Astrocyte (in vitro differentiated cells and primary cell): ENCODE measurements around the gene SPATA45. TPM values are rescaled to one million over a fixed set of nuclear protein-coding genes. Genes with fewer than 3 reads are reported as not detected.

Experiments used
- DNase-seq: peaks from one replicate; pipeline ENCODE4 v3.0.0-alpha.2; 2010; ENCODE audit warnings: low read depth
- FAIRE-seq: peaks from 2 replicates; lab custom pipeline; 2011; peaks lifted over from hg19 to GRCh38; lab: Jason Lieb, UNC
- H2AFZ ChIP-seq: 2 replicates; pipeline ENCODE4 v1.6.0; 2012; ENCODE audit warnings: low read depth, low read length, inconsistent platforms
- H3K27ac ChIP-seq: 2 replicates; pipeline ENCODE4 v1.5.1; 2011; ENCODE audit warnings: low read depth, low read length, inconsistent platforms
- H3K27me3 ChIP-seq: 2 replicates; pipeline ENCODE4 v1.6.0; 2011; ENCODE audit warnings: low read length, inconsistent platforms; ENCODE audit not compliant: insufficient read depth
- H3K36me3 ChIP-seq: 2 replicates; pipeline ENCODE4 v1.5.1; 2011; ENCODE audit warnings: low read length, inconsistent platforms; ENCODE audit not compliant: insufficient read depth
- H3K4me1 ChIP-seq: 2 replicates; pipeline ENCODE4 v1.5.1; 2011; ENCODE audit warnings: low read length, inconsistent platforms; ENCODE audit not compliant: insufficient read depth
- H3K4me2 ChIP-seq: 2 replicates; pipeline ENCODE4 v1.6.0; 2012; ENCODE audit warnings: low read length, inconsistent platforms
- H3K4me3 ChIP-seq: 2 replicates; pipeline ENCODE4 v1.5.1; 2011; ENCODE audit warnings: low read depth, mild to moderate bottlenecking, low read length, inconsistent platforms; ENCODE audit not compliant: insufficient read depth
- H3K79me2 ChIP-seq: 2 replicates; pipeline ENCODE4 v1.6.0; 2012; ENCODE audit warnings: mild to moderate bottlenecking, low read length, inconsistent platforms; ENCODE audit not compliant: insufficient read depth
- H3K9ac ChIP-seq: 2 replicates; pipeline ENCODE4 v1.6.0; 2012; ENCODE audit warnings: mild to moderate bottlenecking, low read length, inconsistent platforms
- H3K9me3 ChIP-seq: 2 replicates; pipeline ENCODE4 v1.5.1; 2012; ENCODE audit warnings: low read depth, mild to moderate bottlenecking, low read length, inconsistent platforms; ENCODE audit not compliant: insufficient read depth
- H4K20me1 ChIP-seq: 2 replicates; pipeline ENCODE4 v1.6.0; 2012; ENCODE audit warnings: low read length, inconsistent platforms; ENCODE audit not compliant: insufficient read depth
- H3K27ac Mint-ChIP-seq: one replicate; pipeline ENCODE4 v1.8.0; 2021; ENCODE audit warnings: mild to moderate bottlenecking, mixed read lengths; ENCODE audit not compliant: unreplicated experiment
- H3K27me3 Mint-ChIP-seq: one replicate; pipeline ENCODE4 v1.8.0; 2021; ENCODE audit warnings: low read depth, mixed read lengths; ENCODE audit not compliant: unreplicated experiment
- H3K36me3 Mint-ChIP-seq: one replicate; pipeline ENCODE4 v1.8.0; 2021; ENCODE audit warnings: low read depth, mixed read lengths; ENCODE audit not compliant: unreplicated experiment
- H3K4me1 Mint-ChIP-seq: one replicate; pipeline ENCODE4 v1.8.0; 2021; ENCODE audit warnings: low read depth, mixed read lengths; ENCODE audit not compliant: unreplicated experiment
- H3K4me3 Mint-ChIP-seq: one replicate; pipeline ENCODE4 v1.8.0; 2021; ENCODE audit warnings: mild to moderate bottlenecking, moderate library complexity, mixed read lengths; ENCODE audit not compliant: unreplicated experiment
- H3K9me3 Mint-ChIP-seq: one replicate; pipeline ENCODE4 v1.8.0; 2021; ENCODE audit warnings: mild to moderate bottlenecking, mixed read lengths; ENCODE audit not compliant: unreplicated experiment
- EZH2 ChIP-seq: IDR thresholded peaks from 2 replicates; pipeline ENCODE4 v1.6.1; 2012; ENCODE audit warnings: mild to moderate bottlenecking, low read length, inconsistent platforms; ENCODE audit not compliant: insufficient read depth
- total RNA-seq: library from RNA; stranded (reverse); gene quantifications from 2 replicates; pipeline ENCODE4 v1.2.1, GENCODE V29; 2021
- TF ChIP-seq, protein P1 (sequence below): IDR thresholded peaks from 2 replicates; pipeline ENCODE4 v1.5.1; 2011; ENCODE audit warnings: low read depth, mild to moderate bottlenecking, inconsistent platforms, low read length, moderate library complexity; ENCODE audit not compliant: insufficient read depth

The SPATA45 gene
- total RNA-seq, 1 donor from 2014 or later, result not detected

- H3K27me3 ChIP-seq, result no peaks in the 10 kb centered on the region
- H3K27me3 Mint-ChIP-seq, result no peaks in the 10 kb centered on the region
- no peak overlapping the region for H3K9ac ChIP-seq
- H3K36me3 ChIP-seq, result no peaks in the 10 kb centered on the region
- no peaks in the 10 kb centered on the region for H4K20me1 ChIP-seq
- no peaks in the 10 kb centered on the region for H3K4me1 Mint-ChIP-seq
- no peak overlapping the region for H3K27ac Mint-ChIP-seq
- DNase-seq, result no peak
- H3K4me1 ChIP-seq, result no peaks in the 10 kb centered on the region
- H3K9me3 Mint-ChIP-seq, result no peaks in the 10 kb centered on the region
- H3K4me2 ChIP-seq, result no peak overlapping the region
- no peak overlapping the region for H2AFZ ChIP-seq
- no peaks in the 10 kb centered on the region for H3K79me2 ChIP-seq
- H3K36me3 Mint-ChIP-seq, result no peaks in the 10 kb centered on the region
- H3K4me3 ChIP-seq, result no peak overlapping the region
- TF ChIP-seq, protein P1, sequence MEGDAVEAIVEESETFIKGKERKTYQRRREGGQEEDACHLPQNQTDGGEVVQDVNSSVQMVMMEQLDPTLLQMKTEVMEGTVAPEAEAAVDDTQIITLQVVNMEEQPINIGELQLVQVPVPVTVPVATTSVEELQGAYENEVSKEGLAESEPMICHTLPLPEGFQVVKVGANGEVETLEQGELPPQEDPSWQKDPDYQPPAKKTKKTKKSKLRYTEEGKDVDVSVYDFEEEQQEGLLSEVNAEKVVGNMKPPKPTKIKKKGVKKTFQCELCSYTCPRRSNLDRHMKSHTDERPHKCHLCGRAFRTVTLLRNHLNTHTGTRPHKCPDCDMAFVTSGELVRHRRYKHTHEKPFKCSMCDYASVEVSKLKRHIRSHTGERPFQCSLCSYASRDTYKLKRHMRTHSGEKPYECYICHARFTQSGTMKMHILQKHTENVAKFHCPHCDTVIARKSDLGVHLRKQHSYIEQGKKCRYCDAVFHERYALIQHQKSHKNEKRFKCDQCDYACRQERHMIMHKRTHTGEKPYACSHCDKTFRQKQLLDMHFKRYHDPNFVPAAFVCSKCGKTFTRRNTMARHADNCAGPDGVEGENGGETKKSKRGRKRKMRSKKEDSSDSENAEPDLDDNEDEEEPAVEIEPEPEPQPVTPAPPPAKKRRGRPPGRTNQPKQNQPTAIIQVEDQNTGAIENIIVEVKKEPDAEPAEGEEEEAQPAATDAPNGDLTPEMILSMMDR, result no peak
- no peak for TF ChIP-seq EZH2
- FAIRE-seq, result no peak
- no peak overlapping the region for H3K4me3 Mint-ChIP-seq
- H3K9me3 ChIP-seq, result no peaks in the 10 kb centered on the region
- H3K27ac ChIP-seq, result no peak overlapping the region
Observed at GRCh38 chr1:212814537-212815334, 32.7 kb downstream of the SPATA45 start.

- Histone ChIP-seq H3K27ac (no peak overlapping the region), H2AFZ (no peak overlapping the region), H3K79me2 (no peaks in the 10 kb centered on the region), H3K9me3 (no peaks in the 10 kb centered on the region), H3K4me1 (no peaks in the 10 kb centered on the region), H3K27me3 (no peaks in the 10 kb centered on the region), H3K4me3 (no peak overlapping the region), H3K9ac (no peak overlapping the region), H3K4me2 (no peak overlapping the region), H4K20me1 (no peaks in the 10 kb centered on the region), H3K36me3 (no peaks in the 10 kb centered on the region)
- Mint-ChIP-seq H3K27me3 (no peaks in the 10 kb centered on the region), H3K36me3 (no peaks in the 10 kb centered on the region), H3K9me3 (no peaks in the 10 kb centered on the region), H3K4me3 (no peak overlapping the region), H3K27ac (no peak overlapping the region), H3K4me1 (no peaks in the 10 kb centered on the region)
- FAIRE-seq (no peak), DNase-seq (no peak)
- TF ChIP-seq, protein P1, result no peak
- no peak for TF ChIP-seq EZH2
Observed at GRCh38 chr1:212805767-212806166, 41.7 kb downstream of the SPATA45 start.

DNA sequence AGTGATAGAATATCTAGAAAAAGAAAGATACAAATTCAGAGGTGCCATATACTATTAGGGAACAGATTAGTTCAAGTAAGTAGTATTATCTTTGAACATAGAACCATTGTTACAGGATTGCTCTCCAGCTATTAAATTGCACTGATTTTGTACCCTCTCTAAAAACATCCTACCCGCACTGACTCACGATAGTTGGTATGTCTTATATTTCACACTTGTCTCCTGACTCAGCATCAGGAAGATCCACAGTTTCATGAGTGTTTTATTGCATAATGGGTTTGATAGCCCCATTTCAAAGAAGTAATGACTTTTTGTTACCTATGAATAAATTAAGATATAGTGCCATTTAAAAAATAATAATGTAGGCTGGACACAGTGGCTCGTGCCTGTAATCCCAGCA is 49.8 kb downstream of the SPATA45 start:
- Histone ChIP-seq H2AFZ (no peak overlapping the region), H4K20me1 (no peaks in the 10 kb centered on the region), H3K4me1 (no peaks in the 10 kb centered on the region), H3K4me3 (no peak overlapping the region), H3K9me3 (no peaks in the 10 kb centered on the region), H3K79me2 (no peaks in the 10 kb centered on the region), H3K36me3 (peaks cover 2% of the 10 kb centered on the region), H3K27me3 (no peaks in the 10 kb centered on the region), H3K27ac (no peak overlapping the region), H3K9ac (no peak overlapping the region), H3K4me2 (no peak overlapping the region)
- DNase-seq, result no peak
- Mint-ChIP-seq H3K9me3 (no peaks in the 10 kb centered on the region), H3K36me3 (peaks cover 1% of the 10 kb centered on the region), H3K4me3 (no peak overlapping the region), H3K4me1 (peaks cover 4% of the 10 kb centered on the region), H3K27ac (no peak overlapping the region), H3K27me3 (no peaks in the 10 kb centered on the region)
- no peak for FAIRE-seq
- TF ChIP-seq EZH2, result no peak
- TF ChIP-seq, protein P1, result no peak
